GM08714 (cell line): ENCODE data around the gene YJU2.
A peak's percentile ranks its signal among the peaks of the same experiment; 100 is the strongest.
"Not testable (repeated sequence)": the region's sequence is repeated elsewhere in the genome, so short reads cannot be mapped to it uniquely, and the experiment has no call there.

Source experiments
- H3K4me3 ChIP-seq: fragments of 200-500 bp; sonication (Bioruptor generic); 2 replicates; pipeline ENCODE4 v1.5.1; 2014; ENCODE audit warnings: mild to moderate bottlenecking, low read length, inconsistent platforms
- ZNF274 ChIP-seq: IDR thresholded peaks from 2 replicates; pipeline ENCODE4 v1.6.1; 2012; ENCODE audit warnings: mild to moderate bottlenecking, low read depth, low read length

Gene YJU2

GRCh38 chr19:4216846-4217245 lies 30.0 kb upstream of the YJU2 start:
- TF ChIP-seq ZNF274: no peak
- no peak overlapping the region for H3K4me3 ChIP-seq

- TF ChIP-seq ZNF274: no peak
- H3K4me3 ChIP-seq: no peak overlapping the region
These were observed 29.2 kb upstream of the YJU2 start for GRCh38 chr19:4217429-4218264.

GRCh38 chr19:4218523-4218922 lies 28.4 kb upstream of the YJU2 start:
- not testable (repeated sequence) for H3K4me3 ChIP-seq

- TF ChIP-seq ZNF274: no peak
- no peak overlapping the region for H3K4me3 ChIP-seq
These were observed 26.7 kb upstream of the YJU2 start for GRCh38 chr19:4220188-4220587.

- no peak for TF ChIP-seq ZNF274
- no peak overlapping the region for H3K4me3 ChIP-seq
These were observed 22.4 kb upstream of the YJU2 start for GRCh38 chr19:4224470-4224869.

DNA sequence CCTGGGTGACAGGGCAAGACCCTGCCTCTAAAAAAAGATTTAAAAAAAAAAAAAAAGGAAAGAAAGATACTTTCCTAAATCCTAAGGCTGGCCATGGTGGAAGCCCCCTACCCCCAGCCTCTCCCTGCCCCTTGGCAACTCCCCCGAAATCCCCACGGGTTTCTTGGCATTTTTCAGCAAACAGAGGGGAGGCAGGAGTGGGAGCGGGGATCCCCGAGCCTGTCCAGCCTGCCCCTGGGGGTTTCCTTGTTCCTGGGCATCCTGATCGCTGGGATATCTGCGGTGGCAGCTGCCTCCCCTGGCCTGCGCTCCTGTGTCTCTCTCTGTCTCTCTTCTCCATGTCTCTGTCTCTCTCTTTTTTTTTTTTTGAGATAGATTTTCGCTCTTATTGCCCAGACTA lies 21.0 kb upstream of the YJU2 start:
- H3K4me3 ChIP-seq: no peak overlapping the region
- TF ChIP-seq ZNF274: no peak

DNA sequence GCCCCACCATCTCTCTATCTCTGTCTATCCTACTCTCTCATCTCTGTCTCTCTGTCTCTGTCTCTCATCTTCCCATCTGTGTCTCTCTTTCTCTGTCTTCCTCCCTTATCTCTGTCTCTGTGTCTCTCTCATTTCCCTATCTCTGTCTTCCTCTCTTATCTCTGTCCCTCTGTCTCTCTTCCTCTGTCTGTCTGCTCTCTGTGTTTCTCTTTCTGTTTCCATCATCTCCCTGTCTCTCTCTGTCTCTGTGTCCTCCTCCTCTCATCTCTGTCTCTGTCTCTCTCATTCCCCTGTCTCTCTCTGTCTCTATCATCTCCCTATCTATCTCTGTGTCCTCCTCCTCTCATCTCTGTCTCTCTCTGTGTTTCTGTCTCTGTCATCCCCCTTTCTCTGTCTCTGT lies 19.1 kb upstream of the YJU2 start:
- H3K4me3 ChIP-seq: no peak overlapping the region; the same call in 1 of the 2 replicates
- no peak for TF ChIP-seq ZNF274

GRCh38 chr19:4228765-4229178 lies 18.1 kb upstream of the YJU2 start:
- peak overlapping the region; percentile 67; the same call in 1 of the 2 replicates for H3K4me3 ChIP-seq

DNA sequence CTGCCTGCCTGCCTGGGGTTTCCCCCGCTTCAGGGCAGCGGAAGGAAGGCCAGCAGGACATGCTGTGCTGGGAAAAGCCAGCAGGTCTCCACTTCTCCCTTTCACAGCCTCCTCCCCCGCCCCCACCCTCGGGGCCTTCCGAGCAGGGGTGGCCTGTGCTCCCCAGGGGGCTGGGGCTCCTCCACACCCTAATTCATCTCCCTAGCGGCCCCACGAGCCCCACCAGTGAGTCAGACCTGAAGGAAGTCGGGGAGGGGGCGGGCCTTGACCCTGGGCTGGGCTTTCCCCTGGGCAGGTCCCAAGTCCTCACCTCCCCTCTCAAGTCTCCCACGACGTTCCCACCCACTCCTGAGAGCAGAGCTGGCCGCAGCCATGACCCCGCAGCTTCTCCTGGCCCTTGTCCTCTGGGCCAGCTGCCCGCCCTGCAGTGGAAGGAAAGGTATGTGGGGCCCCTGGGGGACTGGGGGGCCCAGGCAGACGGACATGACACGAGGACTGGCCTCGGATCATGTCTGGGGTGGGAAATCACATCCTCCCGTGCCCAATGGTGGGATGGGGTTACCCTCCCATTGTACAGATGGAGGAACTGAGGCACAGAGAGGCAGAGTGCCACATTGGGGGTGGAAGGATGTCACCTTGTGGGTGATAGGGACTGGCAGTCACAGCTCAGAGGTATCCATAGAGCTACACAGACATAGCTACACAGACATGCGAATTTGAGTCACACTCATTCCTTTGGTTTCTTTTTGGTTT lies 17.5 kb upstream of the YJU2 start, which contains the start of gene EBI3:
EBI3 (plus strand) TSS at position 345 of the 753 bp plus-strand sequence; CDS start at position 373, 28 bp downstream.
- peak within 1 kb of the TSS; percentile 67 for H3K4me3 ChIP-seq
- no peak for TF ChIP-seq ZNF274

More at GRCh38 chr19:4228765-4229178, 18.1 kb upstream of the YJU2 start:
- no peak for TF ChIP-seq ZNF274

- peak overlapping the region; percentile 67 for H3K4me3 ChIP-seq
These were observed 16.6 kb upstream of the YJU2 start for GRCh38 chr19:4230237-4230636.

- not testable (repeated sequence) for H3K4me3 ChIP-seq
These were observed 15.4 kb upstream of the YJU2 start for GRCh38 chr19:4231521-4231920.

DNA sequence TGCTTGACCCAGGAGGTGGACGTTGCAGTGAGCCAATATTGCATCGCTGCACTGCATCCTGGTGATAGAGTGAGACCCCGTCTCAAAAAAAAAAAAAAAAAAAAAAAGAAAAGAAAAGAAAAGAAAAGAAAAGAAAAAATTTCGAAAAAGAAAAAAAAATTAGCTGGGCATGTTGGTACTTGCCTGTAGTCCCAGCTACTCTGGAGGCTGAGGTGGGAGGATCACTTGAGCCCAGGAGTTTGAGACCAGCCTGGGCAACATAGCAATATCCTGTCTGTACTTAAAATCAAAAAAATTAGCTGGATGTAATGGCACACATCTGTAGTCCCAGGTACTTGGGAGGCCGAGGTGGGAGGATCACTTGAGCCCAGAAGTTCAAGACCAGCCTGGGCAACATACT lies 14.7 kb upstream of the YJU2 start:
- not testable (repeated sequence) for H3K4me3 ChIP-seq

- H3K4me3 ChIP-seq: no peak overlapping the region
- TF ChIP-seq ZNF274: no peak
These were observed 14.1 kb upstream of the YJU2 start for GRCh38 chr19:4232614-4233281.

DNA sequence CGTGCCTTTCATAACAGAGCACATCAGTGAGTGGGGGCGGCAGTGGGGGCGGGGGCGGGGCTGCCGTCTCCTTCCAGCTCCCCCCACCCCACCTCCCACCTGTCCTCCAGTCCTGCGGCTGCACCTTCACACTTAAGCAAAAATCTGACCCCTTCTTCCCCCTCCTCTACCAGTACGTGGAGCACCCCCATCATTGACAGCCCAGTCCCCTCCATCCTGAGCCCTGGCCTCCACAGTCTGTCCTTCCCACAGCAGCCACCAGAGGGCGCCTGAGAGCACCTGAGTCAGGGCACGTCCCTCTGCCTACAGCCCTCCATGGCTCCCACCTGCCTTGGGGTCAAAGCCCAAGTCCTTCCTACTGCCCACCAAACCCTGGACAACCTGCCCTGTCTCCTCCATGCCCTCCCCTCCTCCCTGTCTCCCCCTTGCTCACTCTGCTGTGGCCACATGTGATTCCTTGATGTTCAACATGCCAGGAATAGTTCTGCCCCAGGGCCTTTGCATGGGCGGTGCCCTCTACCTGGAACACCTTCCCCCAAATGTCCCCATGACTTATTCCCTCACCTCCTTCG lies 13.5 kb upstream of the YJU2 start:
- H3K4me3 ChIP-seq: no peak overlapping the region
- no peak for TF ChIP-seq ZNF274
